Retinal pigment epithelial cell (primary cell): Measurements from ENCODE around the gene PIGS.

Experiments used
- DNase-seq: peaks from one replicate; pipeline ENCODE4 v3.0.0-alpha.2; 2010; ENCODE audit warnings: low read depth
- H3K4me3 ChIP-seq: 2 replicates; pipeline ENCODE4 v1.5.1; 2011; ENCODE audit warnings: mild to moderate bottlenecking, low read length, control low read depth, moderate library complexity
- TF ChIP-seq, protein P1 (sequence below): conservative IDR thresholded peaks from 2 replicates; pipeline ENCODE4 v1.5.1; 2011; ENCODE audit warnings: low read depth, low read length, control low read depth, inconsistent platforms

PIGS gene

DNA sequence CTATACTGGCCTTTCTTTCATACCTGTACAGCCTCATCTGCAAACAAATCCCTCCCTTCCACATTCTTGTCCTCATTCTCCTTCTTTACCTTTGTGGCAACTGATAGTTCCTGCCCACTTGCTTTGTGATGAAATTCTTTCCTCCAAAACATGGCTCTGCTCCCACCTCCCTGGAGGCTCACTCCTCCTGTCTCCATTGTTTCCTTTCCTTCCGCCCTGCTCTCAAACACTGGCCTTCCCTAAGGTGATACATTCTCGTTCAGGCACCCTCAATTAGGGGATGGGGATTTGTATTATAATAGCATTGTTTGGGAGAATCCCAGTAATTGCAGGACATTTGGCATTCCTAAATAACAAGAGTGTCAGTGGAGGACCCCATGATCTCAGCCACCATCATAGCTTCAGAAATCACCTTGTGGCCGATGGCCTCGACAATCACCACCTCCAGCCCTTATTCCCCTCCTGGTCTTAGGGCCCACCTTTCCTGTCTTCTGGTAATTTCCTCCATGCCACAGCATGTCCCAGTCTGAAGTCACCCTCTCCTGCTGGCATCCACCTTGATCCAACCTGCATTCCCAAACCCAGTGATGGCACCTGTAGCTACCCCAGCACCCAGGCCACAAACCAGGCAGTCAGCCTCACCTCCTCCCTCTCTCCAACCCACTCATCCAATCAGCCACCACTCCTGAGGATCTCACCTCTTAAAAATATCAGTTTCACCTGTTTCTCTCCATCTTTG lies 26.8 kb downstream of the PIGS start:
- no peak for DNase-seq
- TF ChIP-seq, protein P1, sequence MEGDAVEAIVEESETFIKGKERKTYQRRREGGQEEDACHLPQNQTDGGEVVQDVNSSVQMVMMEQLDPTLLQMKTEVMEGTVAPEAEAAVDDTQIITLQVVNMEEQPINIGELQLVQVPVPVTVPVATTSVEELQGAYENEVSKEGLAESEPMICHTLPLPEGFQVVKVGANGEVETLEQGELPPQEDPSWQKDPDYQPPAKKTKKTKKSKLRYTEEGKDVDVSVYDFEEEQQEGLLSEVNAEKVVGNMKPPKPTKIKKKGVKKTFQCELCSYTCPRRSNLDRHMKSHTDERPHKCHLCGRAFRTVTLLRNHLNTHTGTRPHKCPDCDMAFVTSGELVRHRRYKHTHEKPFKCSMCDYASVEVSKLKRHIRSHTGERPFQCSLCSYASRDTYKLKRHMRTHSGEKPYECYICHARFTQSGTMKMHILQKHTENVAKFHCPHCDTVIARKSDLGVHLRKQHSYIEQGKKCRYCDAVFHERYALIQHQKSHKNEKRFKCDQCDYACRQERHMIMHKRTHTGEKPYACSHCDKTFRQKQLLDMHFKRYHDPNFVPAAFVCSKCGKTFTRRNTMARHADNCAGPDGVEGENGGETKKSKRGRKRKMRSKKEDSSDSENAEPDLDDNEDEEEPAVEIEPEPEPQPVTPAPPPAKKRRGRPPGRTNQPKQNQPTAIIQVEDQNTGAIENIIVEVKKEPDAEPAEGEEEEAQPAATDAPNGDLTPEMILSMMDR, result no peak
- H3K4me3 ChIP-seq, result no peak overlapping the region

DNA sequence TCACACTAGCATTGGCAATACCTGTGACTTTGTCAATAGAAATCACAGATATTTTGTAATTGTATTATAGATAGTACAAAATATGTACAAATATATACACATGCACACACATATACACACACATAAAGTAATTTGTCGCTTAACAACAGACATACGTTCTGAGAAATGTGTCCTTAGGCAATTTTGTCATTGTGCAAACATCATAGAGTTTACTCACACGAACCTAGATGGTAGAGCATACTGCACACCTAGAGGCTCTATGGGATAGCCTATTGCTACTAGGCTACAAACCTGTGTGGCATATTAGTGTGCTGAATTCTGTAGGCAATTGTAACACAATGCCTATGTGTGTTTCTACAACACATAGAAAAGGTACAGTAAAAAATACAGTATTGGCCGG lies 29.9 kb downstream of the PIGS start:
- DNase-seq, result no peak
- H3K4me3 ChIP-seq, result no peak overlapping the region
- TF ChIP-seq, protein P1, result no peak

DNA sequence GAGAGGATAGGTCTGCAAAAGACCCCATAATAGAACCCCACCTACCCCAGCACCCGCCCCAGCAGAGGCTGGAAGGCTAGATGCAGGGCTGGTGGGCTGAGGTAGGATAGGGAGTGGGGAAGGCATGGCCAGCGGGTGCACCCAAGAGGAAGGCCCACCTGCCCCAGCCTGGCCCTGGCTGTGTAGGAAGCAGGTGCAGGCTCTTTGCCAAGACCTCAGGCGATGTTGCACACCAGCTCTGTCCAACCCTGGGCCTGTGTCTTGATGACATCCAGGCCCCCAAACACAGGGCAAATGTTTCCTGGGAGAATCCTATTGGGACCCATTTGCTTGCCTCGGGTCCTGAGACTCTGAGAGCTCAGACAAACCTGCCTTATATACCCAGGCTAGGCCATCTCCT lies 31.1 kb downstream of the PIGS start:
- TF ChIP-seq, protein P1, result no peak
- no peak for DNase-seq
- H3K4me3 ChIP-seq, result no peak overlapping the region

- no peak for DNase-seq
Observed at GRCh38 chr17:28538296-28538895, 32.9 kb downstream of the PIGS start.

DNA sequence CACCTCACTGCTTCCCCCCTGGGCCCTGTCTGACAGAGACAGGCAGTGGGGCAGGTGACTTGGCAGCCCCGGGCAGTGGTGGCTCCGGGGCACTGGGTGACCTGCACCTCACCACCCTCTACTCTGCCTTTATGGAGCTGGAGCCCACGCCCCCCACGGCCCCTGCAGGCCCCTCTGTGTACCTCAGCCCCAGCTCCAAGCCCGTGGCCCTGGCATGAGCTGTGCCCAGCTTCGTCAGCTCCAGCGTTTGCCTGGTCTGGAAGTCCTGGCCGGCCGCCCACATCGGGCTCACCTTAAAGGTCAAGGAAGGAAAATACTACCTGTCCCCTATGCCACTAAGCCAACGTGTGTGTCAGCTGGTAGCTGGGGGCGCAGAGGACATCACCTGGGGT lies 34.1 kb downstream of the PIGS start:
- TF ChIP-seq, protein P1, result no peak
- H3K4me3 ChIP-seq, result no peak overlapping the region
- no peak for DNase-seq

More at GRCh38 chr17:28538296-28538895, 32.9 kb downstream of the PIGS start:
- no peak overlapping the region for H3K4me3 ChIP-seq
- TF ChIP-seq, protein P1, result no peak

DNA sequence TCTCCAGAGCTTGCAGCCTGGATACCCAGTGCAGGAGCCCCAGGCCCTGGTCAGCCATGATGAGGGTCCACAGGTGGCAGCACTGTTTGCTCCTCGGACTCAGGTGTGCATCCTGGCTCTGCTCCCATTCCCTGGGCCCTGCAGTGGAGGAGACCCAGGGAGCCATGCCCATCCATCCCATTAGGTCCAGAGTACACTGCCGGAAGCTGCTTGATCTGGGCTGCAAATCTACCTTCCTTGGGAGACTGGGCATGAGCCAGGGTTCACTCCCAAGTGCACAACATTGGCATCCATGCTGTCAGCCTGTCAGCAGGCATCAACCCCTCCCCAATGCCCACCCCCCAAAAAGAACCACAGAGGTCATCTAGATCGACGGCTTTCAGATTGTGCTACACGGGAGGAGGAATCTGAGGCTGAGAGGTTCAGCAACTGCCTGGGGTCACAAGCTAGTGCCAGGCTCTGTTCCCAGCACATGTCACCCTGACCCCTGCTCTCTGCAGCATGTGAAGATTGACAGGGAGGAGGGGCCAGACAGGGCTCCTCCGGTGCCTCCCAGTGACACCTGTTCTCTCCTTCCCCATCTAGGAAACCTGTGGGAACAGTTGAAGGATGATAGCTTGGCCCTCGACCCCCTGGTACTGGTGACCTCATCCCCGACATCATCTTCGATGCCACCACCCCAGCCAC lies 34.6 kb downstream of the PIGS start:
- TF ChIP-seq, protein P1, result no peak
- DNase-seq, result no peak
- no peak overlapping the region for H3K4me3 ChIP-seq
